Endothelial cell of umbilical vein (primary cell): ENCODE data around the gene GRK4. TPM values are rescaled to one million over a fixed set of nuclear protein-coding genes. Genes with fewer than 3 reads are reported as not detected.

ENCODE experiments used
- BruUV-seq: library from RNA; stranded (reverse); fragments of 400-500 nt; replicated peaks from 2 replicates; lab custom pipeline; 2021; lab: Mats Ljungman, UMichigan
- CTCF ChIA-PET: fragments of 300-600, 350-600 bp; sonication (Branson Sonifier 250); formaldehyde crosslinking; loops from one replicate; lab custom pipeline; 2021; ENCODE audit warnings: antibody characterized with exemption, inconsistent platforms; lab: Charles Lee
- POLR2A ChIA-PET: fragments of 300-600, 350-600 bp; sonication (Branson Sonifier 250); formaldehyde crosslinking; loops from one replicate; lab custom pipeline; 2021; ENCODE audit warnings: antibody characterized with exemption, inconsistent platforms; lab: Charles Lee
- DNase-seq: peaks from one replicate; pipeline ENCODE4 v3.0.0-alpha.2; 2011; ENCODE audit warnings: low read depth, low spot score
- FAIRE-seq: peaks from 2 replicates; lab custom pipeline; 2011; peaks lifted over from hg19 to GRCh38; lab: Jason Lieb, UNC
- H2AFZ ChIP-seq: 2 replicates; pipeline ENCODE4 v1.6.0; 2012; ENCODE audit warnings: low read depth, low read length, control low read depth, inconsistent platforms
- H3K27ac ChIP-seq: 2 replicates; pipeline ENCODE4 v1.5.1; 2011; ENCODE audit warnings: low read depth, mild to moderate bottlenecking, control low read depth, low read length, moderate library complexity; ENCODE audit not compliant: insufficient read depth
- H3K27me3 ChIP-seq, 2 experiments: 2 replicates each; pipeline versions ENCODE4 v1.6.0 to v1.6.1; 2011; ENCODE audit warnings: low read length in 2 of 2, mixed read lengths in 1 of 2; ENCODE audit not compliant: control insufficient read depth in 2 of 2, insufficient read depth in 2 of 2
- H3K36me3 ChIP-seq, 2 experiments: 2 replicates in 1 of 2; 3 replicates in 1 of 2; pipeline ENCODE4 v1.5.1; 2011; ENCODE audit warnings: low read length in 2 of 2, mild to moderate bottlenecking in 1 of 2, moderate library complexity in 1 of 2; ENCODE audit not compliant: control insufficient read depth in 2 of 2, insufficient read depth in 2 of 2; ENCODE audit errors: extremely low read depth in 1 of 2
- H3K4me1 ChIP-seq: 3 replicates; pipeline ENCODE4 v1.5.1; 2011; ENCODE audit warnings: mild to moderate bottlenecking, low read length; ENCODE audit not compliant: control insufficient read depth, insufficient read depth; ENCODE audit errors: extremely low read depth
- H3K4me2 ChIP-seq: 2 replicates; pipeline ENCODE4 v1.6.1; 2011; ENCODE audit warnings: low read length, control low read depth, mixed read lengths; ENCODE audit not compliant: insufficient read depth
- H3K4me3 ChIP-seq, 3 experiments: fragments of 200-600 bp in 1 of 3; sonication (generic), shearing (Covaris generic) in 1 of 3; replicated peaks in 1 of 3; 2 replicates each; pipeline ENCODE4 v1.5.1; 2011 to 2016; ENCODE audit warnings: control low read depth in 3 of 3, low read length in 3 of 3, mild to moderate bottlenecking in 2 of 3, inconsistent platforms in 1 of 3, low read depth in 1 of 3, moderate library complexity in 1 of 3; ENCODE audit not compliant: insufficient read depth in 1 of 3
- H3K79me2 ChIP-seq: 2 replicates; pipeline ENCODE4 v1.6.0; 2012; ENCODE audit warnings: low read length, inconsistent platforms; ENCODE audit not compliant: control insufficient read depth, insufficient read depth
- H3K9ac ChIP-seq: replicated peaks from 2 replicates; pipeline ENCODE3; 2011; ENCODE audit warnings: low read length, control low read depth; ENCODE audit not compliant: insufficient read depth; ENCODE audit errors: extremely low read depth
- H3K9me1 ChIP-seq: replicated peaks from 3 replicates; pipeline ENCODE4 v1.6.0; 2011; ENCODE audit warnings: mild to moderate bottlenecking, low read length; ENCODE audit not compliant: control insufficient read depth, insufficient read depth; ENCODE audit errors: extremely low read depth
- H3K9me3 ChIP-seq: replicated peaks from 2 replicates; pipeline ENCODE4 v1.5.1; 2012; ENCODE audit warnings: low read length, inconsistent platforms; ENCODE audit not compliant: control insufficient read depth, insufficient read depth
- H4K20me1 ChIP-seq: replicated peaks from 2 replicates; pipeline ENCODE3; 2011; ENCODE audit warnings: mild to moderate bottlenecking, low read length; ENCODE audit not compliant: control insufficient read depth, insufficient read depth; ENCODE audit errors: extremely low read depth
- EZH2 ChIP-seq: IDR thresholded peaks from 2 replicates; pipeline ENCODE4 v1.6.1; 2012; ENCODE audit warnings: borderline replicate concordance, low read depth, mild to moderate bottlenecking, moderate library complexity, low read length, inconsistent platforms; ENCODE audit not compliant: severe bottlenecking
- FOS ChIP-seq: IDR thresholded peaks from 2 replicates; pipeline ENCODE4 v1.6.1; 2011; ENCODE audit warnings: mild to moderate bottlenecking, low read length, moderate library complexity, borderline replicate concordance; ENCODE audit not compliant: insufficient read depth
- GATA2 ChIP-seq: IDR thresholded peaks from 2 replicates; pipeline ENCODE4 v1.7.0; 2011; ENCODE audit warnings: low read depth, mild to moderate bottlenecking, moderate library complexity, mixed read lengths, low read length; ENCODE audit not compliant: insufficient read length, insufficient read depth
- JUN ChIP-seq: IDR thresholded peaks from 2 replicates; pipeline ENCODE4 v1.6.1; 2011; ENCODE audit warnings: borderline replicate concordance, low read depth; ENCODE audit not compliant: insufficient read length, insufficient read depth
- MYC ChIP-seq: IDR thresholded peaks from one replicate; pipeline ENCODE4 v1.6.1; 2011; ENCODE audit warnings: mild to moderate bottlenecking, low read depth, low read length
- POLR2A ChIP-seq: IDR thresholded peaks from 2 replicates; pipeline ENCODE4 v1.6.1; 2012; ENCODE audit warnings: low read depth, mild to moderate bottlenecking, control low read depth, low read length
- POLR2AphosphoS5 ChIP-seq: IDR thresholded peaks from 2 replicates; pipeline ENCODE4 v1.6.1; 2012; ENCODE audit warnings: low read depth, mild to moderate bottlenecking, control low read depth, low read length, moderate library complexity; ENCODE audit not compliant: insufficient read depth
- dilution Hi-C: fragments of 300-500 bp; cut with MboI; formaldehyde crosslinking; loops from one replicate; pipeline ENCODE4 v1.15.0; 2019; ENCODE audit warnings: low sequenced_read_pairs; ENCODE audit not compliant: extremely low pct_ligation_motif_present
- intact Hi-C: fragments of 100-400 bp; cut with micrococcal nuclease; formaldehyde crosslinking; loops from one replicate; pipeline ENCODE4 v1.10.0; 2022
- polyA plus RNA-seq, 4 experiments: library from polyadenylated mRNA; depleted of rRNA in 3 of 4; stranded (reverse) in 3 of 4; unstranded in 1 of 4; fragments of >200 nt; gene quantifications; 2 replicates each; pipeline versions ENCODE4 v1.2.1 to v1.2.3, GENCODE V29; 2011 to 2012; ENCODE audit warnings: missing spikeins in 1 of 4
- total RNA-seq: library from RNA; stranded (reverse); gene quantifications from 2 replicates; pipeline ENCODE4 v1.2.3, GENCODE V29; 2021
- TF ChIP-seq, protein P1 (sequence below), 2 donors: IDR thresholded peaks; 1 replicate in 1 of 2; 2 replicates in 1 of 2; pipeline ENCODE4 v1.5.1; 2011; ENCODE audit warnings: low read length in 2 of 2, mild to moderate bottlenecking in 2 of 2, moderate library complexity in 2 of 2, control low read depth in 1 of 2, inconsistent platforms in 1 of 2, low read depth in 1 of 2; ENCODE audit not compliant: insufficient read depth in 1 of 2; ENCODE audit errors: extremely low read depth in 1 of 2
- TF ChIP-seq, protein P2 (sequence below): IDR thresholded peaks from 2 replicates; pipeline ENCODE4 v1.6.1; 2011; ENCODE audit not compliant: insufficient read depth, insufficient read length

GRK4 gene
- total and polyA plus RNA-seq, 2 donors (not counting 3 experiments of a cell fraction or from before 2014, with no cell fraction given): 3.1 to 6.3 TPM

DNA sequence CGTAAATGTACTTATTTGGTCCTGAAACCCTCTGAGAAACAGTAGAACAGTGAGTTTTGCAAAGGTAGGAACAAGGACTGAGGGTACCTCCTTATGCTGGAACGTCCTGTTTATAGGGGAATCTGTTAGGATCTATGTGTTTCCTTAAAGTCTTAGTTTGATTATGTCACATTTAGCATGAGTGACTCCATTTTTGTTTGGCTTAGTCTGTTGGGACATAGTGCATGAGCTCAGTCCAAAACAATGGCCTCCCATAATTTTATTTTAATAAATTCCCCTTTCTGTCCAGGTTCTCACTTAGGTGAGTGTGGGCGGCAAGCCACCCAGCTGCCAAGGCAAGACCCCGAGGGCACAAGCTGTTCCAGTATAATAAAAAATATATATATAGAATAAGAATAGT, 83.3 kb downstream of the GRK4 start:
- H3K27ac ChIP-seq: no peak overlapping the region
- H2AFZ ChIP-seq: no peak overlapping the region
- no peak for FAIRE-seq
- H3K9ac ChIP-seq: no peak overlapping the region
- no peaks in the 10 kb centered on the region for H3K27me3 ChIP-seq
- DNase-seq: no peak
- POLR2A ChIA-PET: no interaction called here
- no peaks in the 10 kb centered on the region for H3K9me1 ChIP-seq
- no peaks in the 10 kb centered on the region for H4K20me1 ChIP-seq
- intact Hi-C loops: loop anchor here (1.0 kb wide), 3 partner anchors 29 to 434 kb away; no protein-coding TSS in a partner anchor
- dilution Hi-C loops: no loop called here
- no peak overlapping the region for H3K4me3 ChIP-seq
- H3K79me2 ChIP-seq: no peaks in the 10 kb centered on the region
- BruUV-seq: no TSS peak
- no peaks in the 10 kb centered on the region for H3K9me3 ChIP-seq
- TF ChIP-seq, protein P1, sequence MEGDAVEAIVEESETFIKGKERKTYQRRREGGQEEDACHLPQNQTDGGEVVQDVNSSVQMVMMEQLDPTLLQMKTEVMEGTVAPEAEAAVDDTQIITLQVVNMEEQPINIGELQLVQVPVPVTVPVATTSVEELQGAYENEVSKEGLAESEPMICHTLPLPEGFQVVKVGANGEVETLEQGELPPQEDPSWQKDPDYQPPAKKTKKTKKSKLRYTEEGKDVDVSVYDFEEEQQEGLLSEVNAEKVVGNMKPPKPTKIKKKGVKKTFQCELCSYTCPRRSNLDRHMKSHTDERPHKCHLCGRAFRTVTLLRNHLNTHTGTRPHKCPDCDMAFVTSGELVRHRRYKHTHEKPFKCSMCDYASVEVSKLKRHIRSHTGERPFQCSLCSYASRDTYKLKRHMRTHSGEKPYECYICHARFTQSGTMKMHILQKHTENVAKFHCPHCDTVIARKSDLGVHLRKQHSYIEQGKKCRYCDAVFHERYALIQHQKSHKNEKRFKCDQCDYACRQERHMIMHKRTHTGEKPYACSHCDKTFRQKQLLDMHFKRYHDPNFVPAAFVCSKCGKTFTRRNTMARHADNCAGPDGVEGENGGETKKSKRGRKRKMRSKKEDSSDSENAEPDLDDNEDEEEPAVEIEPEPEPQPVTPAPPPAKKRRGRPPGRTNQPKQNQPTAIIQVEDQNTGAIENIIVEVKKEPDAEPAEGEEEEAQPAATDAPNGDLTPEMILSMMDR (IDR thresholded peaks at IDR 0.05; ENCODE audit: extremely low read depth in 1 of 2, insufficient read depth in 1 of 2, low read depth in 1 of 2, low read length in 2 of 2): no peak
- TF ChIP-seq POLR2A: no peak
- TF ChIP-seq MYC: no peak
- TF ChIP-seq EZH2: no peak
- TF ChIP-seq JUN: no peak
- TF ChIP-seq GATA2: no peak
- TF ChIP-seq, protein P2, sequence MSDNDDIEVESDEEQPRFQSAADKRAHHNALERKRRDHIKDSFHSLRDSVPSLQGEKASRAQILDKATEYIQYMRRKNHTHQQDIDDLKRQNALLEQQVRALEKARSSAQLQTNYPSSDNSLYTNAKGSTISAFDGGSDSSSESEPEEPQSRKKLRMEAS: no peak
- TF ChIP-seq POLR2AphosphoS5: no peak
- TF ChIP-seq FOS: no peak
- H3K4me1 ChIP-seq: peaks cover 5% of the 10 kb centered on the region
- no peak overlapping the region for H3K4me2 ChIP-seq
- H3K36me3 ChIP-seq: no peaks in the 10 kb centered on the region
- CTCF ChIA-PET: interaction anchor here (0.6 to 2.7 kb wide), 10 partner anchors 8 to 834 kb away, joined by 3 to 15 read pairs (median 4); no protein-coding TSS in a partner anchor
